Measurements from ENCODE around the gene AKT2.

AKT2 gene

DNA sequence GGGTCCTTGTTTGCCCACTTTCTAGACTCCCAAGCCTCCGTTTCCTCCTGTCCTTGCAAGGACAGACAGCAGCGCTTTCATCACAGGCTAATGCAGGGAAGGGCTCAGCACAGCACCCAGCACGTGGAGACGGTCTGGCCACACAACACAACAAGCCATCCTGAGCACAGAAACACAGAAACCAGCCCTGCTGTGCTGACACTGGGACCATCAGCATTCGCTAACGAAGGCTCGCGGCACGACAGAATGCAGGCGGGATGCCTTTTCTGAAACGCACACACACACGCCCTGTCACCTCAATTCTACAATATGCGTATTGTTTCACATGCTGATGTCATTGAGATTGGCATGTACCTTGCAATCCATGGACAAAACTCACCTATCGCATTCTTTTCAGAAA, 12.9 kb downstream of the AKT2 start:
- no peak for DNase-seq

DNA sequence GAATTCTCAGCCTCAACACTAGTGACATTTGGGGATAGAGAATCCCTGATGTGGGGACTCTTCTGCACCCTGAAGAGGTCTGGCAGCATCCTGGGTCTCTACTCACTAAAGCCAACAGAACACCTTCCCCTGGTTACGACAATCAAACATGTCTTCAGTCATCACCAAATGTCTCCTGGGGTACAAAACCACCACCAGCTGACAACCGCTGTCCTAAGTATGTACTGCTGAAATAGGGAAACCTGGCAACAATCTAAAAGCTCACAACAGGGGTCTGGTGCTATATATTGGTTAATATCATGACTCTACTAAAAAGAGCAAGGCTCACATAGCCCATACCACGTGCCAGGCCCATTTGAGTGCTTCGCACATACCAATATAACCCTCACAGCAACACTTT, 13.4 kb downstream of the AKT2 start:
- no peak for DNase-seq

DNA sequence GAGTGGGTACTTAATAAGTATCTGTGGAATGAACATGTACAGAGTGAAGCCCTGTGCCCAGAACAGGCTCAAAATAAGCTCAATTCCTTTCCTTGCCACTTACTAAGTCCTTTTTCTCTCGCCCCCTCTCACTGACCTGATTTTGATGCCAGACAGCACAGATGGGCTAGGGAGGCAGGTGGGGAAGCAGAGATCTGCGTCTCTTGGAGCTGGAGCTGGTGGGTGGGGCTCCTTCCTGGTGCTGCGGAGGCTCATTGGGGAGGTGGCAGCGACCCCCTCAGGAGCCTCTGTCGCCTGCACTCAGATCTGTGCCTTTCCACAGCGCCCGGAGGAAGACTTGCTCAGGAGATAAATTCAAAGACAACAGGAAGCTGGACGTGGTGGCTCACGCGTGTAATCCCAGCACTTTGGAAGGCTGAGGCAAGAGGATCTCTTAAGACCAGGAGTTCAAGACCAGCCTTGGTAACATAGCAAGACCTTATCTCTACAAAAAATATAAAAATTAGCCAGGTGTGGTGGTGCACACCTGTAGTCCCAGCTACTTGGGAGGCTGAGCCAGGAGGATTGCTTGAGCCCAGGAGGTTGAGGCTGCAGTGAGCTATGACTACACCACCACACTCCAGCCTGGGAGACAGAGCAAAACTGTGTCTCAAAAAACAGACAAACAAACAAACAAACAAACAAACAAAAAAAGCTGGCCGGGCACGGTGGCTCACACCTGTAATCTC, 14.6 kb downstream of the AKT2 start:
- DNase-seq: no peak

DNA sequence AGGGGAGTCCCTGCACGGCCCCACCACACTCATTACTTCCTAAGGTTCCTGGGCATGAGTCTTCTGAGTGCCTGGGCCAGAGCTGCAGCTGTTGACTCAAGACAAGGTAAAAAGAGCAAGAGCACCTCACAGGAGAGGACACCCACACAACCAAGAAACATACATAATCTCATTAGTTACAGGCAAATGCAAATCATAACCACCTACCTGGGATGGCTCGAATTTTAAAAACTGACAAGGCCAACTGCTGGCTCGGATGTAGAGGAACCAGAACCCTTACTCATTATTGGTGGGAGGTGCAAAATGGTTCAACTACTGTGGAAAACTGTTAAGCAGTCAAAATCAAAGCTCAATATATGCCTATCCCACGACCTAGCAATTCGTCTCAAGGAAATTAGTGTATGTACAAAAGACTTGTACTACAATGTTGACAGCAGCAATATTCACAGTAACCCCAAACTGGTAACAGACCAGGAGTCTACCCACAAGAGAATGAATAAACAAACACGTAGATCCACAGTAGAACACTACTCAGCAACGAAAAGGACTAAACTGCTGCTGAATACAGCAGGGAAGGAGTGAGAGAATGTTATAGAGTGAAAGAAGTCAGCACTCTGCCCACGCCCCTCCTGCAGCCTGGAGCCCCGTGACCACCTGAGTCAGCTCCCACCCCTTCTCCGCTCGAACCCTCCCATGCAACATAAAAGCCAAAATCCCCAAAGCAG, 15.8 kb downstream of the AKT2 start:
- no peak for DNase-seq

DNA sequence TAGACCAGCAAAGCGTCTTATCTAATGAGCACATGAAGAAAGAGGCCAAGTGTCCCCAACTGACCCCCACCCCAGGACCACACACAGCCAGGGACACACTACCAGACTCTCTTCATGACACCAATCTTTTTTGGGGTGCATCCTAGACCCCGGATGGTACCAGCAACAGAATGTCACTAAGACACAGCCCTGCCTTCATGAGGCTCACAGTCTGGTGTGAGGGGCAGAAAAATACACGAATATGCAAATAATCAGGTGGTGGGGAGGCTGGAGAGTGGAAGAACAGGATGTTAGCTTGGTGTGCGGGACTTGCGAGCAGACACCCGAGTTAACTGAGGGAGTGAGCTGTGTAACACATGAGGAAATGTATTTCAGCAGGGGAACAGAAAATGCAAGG, 17.5 kb downstream of the AKT2 start:
- DNase-seq: no peak

DNA sequence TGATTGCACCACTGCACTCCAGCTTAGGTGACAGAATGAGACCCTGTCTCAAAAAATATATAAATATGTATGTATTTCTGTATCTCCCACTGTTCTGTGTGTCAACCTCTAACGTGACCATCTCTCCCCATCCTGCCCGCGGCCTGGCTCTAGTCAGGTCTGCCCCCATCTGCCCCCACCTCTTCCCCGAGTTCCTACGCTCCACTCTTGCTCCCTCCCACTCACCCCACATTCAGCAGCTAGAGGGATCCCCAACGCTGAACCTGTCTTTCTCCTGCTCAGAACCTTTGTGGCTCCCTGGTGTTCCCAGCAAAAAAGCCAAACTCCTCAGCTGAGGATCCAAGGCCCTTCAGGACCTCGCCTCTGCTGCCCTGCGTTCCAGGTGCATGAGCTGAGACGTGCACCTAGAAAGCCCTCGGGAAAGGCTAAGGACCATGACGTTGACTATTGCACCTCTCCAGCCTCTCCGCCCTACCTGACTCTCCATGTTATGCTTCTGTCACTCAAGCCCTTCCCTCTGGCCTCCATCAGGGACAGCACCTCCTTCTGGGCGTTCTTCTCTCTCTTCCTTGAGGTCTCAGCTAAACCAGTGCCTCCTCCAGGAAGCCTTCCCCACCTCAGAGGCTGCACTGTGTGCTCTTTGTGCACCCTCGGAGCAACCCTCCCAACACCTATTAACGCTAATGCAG, 18.1 kb downstream of the AKT2 start:
- no peak for DNase-seq

DNA sequence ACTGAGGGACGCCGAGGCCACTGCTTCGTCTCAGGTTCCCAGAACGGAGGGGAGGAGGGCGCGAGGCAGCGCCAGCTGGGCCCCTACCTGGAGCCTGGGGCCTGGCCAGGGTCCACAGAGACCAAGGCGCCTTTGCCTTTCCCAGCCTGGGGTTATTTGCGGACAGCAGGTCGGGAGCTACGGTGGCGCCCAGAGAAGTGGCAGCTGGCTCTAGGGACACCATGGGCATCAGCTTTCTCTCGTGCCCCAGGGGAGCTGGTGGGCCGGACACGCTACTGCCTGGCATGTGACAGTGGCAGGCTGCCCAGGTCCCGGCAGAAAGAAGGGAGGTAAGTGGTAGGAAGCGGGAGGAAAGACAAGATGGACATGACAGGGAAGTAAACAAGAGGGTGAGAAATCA, 19.0 kb downstream of the AKT2 start:
- no peak for DNase-seq

DNA sequence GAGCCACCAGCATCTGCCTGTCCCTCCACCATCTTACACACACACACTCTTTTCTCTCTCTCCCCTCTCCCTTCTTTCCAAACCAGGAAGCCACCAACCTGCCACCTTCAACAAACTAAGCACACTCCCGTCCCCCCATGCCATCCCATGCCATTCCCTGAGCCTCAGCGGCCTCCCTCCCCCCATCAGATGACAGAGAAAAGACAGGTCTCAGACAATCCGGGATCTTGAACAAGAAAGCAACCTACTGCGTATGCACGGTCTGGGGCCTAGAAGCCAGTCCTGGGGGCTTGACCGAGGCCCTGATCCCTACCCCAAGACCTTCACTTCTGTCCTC, 19.4 kb downstream of the AKT2 start:
- DNase-seq: no peak

DNA sequence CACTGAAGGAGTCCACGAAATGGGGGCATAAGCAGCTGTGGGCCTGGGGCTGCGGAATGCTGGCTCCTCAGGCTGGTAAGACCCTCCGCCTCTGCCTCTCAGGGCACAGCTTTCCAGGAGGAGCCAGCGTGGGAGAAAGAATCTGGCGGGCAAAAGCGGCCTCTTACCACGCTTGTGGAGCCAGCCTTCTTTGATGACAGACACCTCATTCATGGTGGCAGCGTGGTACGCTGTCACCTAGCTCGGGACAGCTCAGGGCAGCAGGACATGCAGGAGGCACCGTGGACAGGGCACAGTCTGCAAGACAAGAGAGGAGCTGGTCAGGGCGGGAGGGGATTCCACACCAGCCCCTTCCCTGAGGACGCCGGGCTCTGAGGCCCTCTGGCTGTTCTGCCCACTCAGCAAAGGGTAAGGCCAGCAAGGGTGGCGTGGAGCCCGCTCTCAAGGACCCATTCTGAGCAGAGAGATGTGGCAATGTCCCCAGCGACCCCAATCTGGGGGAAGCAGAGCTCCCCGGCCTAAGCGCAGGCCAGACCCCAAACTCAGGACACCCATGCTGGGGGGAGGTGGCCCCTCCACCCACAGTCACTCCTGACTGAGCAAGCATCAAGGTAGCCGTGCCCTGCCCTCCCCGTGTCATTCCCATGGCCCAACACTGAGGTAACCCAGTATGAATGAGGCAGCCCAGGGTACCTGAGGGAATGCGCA, 19.9 kb downstream of the AKT2 start:
- DNase-seq: no peak

DNA sequence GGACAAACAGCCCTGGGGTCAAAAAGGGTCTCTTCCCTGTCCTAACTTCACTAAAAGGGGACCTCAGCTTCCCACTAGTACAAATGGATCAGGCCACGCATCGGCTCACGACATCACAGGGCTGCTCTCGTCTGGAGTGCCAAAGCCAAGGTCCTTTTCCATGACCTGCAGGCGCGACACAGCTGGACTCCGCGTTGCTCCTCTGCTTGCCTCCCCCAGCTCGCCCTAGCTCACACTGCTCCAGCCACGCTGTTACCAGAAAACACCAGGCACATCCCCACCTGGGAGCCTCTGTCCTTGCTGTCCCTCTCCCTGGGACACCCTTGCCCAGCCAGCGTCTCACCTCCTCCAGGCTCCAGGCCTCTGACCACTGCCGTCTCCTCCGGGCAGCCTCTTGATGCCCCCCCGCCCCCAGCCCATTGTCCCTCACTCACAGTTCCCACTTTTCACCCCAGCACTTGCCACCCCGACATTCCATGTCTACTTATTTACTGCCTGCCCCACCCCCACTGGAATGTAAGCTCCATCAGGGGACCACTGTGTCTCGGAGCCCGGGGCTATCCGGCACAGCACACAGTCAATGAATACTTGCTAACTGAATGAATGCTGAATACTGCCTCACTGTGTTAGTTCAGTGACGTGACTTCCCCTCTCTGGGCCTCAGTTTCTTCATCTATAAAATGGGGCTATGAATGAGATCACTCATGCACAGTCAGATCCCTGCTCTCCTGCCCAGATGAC, 20.7 kb downstream of the AKT2 start:
- no peak for DNase-seq

DNA sequence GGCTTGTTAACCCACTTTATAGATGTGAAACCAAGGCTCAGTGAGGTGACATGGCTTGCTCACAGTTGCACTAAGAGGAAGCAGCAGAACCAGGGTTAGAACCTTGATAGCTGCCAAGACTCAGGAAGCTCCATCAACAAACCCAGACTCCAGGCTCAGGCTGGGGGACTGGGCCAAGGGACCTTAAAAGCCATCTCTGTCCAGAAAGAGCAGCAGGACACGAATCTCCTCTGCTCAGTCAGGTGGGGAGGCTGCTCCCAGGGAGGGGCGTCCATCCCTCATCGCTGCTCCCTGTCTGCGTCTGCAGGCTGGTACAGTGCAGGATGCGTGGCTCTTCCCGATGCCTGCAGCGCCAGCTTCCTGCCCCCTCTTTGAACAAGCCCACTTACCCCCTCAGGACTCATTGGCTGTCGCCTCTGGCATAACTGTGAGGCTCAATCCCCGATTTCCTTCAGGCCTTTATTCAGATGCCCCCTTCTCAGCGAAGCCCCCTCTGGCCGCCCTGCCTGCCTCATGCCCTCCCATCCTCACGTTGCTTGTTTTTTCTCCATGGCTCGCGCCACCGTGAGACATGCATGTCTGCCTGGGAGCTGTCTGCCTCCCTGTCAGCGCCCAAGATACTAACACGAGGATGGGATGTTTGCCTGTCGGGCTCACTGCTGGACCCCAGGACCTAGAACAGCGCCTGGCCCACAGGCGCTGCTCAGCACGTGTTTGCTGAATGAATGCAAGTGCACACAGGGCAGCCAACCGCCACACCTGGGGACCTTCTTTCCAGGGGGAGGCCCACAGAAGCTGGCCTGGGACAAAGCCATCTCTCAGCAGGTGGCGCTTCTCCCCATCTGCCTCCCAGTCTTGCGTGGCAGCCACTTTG, 21.5 kb downstream of the AKT2 start:
- no peak for DNase-seq

DNA sequence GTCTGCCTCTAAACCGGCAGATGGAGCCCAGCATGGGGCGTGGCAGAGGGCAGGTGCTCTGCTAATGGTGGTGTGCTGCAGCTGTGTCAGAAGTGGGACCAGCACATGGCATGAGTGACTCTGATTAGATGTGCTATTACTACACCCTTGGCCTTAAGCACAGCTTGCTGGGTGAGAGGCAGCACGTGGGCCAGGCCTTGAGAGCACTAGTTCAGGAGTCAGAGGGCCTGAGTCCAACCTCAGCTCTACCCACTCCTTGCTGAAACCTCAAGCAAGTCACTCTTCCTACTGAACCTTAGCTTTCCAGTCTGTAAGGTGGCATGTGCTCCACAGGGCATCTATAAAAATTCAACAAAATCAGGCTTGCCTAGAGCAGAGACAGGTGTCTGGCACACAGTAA, 22.7 kb downstream of the AKT2 start:
- DNase-seq: no peak

DNA sequence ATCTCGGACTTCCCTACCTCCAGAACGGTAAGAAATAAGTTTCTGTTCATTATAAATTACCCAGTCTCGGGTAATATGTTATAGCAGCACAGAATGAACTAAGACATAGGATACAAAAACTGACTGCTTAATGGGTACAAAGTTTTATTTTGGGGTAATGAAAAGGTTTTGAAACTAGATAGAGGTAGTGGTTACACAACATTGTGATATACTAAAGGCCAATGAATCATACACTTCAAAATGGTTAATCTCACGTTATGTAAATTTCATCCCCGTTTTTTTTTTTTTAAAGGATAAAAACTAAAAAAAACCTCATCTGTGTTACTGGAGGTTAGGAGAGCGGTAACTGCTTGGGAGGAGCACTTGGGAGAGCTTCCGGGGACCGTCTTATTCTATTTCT, 23.5 kb downstream of the AKT2 start:
- no peak for DNase-seq

DNA sequence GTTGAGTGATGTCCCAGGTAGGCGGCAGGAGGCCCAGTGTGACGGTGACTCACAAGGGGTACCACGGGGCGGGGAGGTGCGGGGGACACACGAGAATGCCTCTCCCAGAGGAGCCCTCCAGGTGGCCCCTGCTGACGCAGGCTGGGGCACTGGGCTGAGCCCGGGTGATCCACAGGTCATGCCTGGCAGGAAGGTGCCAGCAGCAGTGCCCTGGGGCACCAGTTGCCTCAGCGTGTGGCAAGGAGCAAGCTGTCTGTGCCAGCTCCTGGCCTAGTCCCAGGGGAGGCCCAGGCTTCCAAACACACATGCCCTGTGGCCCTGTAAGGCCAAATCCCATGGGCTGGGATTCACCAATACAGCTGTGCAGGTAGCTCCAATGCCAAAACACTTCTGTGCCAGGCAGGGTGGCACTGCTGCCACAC, 28.0 kb downstream of the AKT2 start:
- no peak for DNase-seq

DNA sequence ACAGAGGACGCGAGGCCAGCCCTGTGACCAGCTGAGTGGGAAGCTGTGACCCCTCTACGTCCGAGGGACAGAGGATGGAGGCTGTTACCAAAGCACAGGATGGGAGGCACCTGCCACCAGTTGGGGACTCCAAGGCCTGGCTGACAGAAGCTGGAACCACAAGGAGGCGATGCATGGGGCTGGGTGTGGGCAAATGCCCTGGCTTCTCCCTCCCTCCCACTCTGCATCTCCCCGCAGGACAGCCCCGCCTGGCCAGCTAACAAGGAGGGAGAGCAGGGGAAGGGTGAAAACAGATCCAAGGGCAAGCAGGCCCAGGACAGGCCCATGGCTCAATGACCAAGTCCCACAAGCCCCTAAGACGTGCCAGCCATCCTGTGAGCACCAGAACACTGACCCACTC, 28.6 kb downstream of the AKT2 start:
- DNase-seq: no peak

DNA sequence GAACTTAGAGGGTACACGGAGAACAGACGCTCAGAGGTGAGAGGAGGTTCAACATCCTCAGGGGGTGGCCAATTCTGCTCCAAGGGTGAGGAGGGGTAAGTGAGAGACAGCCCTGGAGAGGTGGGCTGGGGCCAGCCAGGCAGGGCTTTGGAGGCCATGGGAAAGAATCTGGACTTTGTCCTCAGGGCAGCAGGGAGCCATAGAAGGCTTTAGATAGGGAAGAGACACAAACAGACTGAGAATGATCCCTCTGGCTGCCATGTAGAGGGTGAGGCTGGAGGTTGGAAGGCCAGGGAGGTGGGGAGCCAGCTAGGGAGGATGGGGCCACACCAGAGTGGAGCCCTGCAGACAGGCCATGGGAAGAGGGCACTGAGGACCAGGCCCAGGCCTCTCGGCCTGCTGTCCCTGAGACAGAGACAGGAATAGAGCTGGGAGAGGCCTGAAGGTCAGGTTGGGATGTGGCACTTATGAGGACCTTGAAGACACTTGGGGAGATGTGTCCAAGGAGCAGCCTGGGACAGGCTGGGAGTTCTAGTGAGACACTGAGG, 29.5 kb downstream of the AKT2 start:
- DNase-seq: no peak

DNA sequence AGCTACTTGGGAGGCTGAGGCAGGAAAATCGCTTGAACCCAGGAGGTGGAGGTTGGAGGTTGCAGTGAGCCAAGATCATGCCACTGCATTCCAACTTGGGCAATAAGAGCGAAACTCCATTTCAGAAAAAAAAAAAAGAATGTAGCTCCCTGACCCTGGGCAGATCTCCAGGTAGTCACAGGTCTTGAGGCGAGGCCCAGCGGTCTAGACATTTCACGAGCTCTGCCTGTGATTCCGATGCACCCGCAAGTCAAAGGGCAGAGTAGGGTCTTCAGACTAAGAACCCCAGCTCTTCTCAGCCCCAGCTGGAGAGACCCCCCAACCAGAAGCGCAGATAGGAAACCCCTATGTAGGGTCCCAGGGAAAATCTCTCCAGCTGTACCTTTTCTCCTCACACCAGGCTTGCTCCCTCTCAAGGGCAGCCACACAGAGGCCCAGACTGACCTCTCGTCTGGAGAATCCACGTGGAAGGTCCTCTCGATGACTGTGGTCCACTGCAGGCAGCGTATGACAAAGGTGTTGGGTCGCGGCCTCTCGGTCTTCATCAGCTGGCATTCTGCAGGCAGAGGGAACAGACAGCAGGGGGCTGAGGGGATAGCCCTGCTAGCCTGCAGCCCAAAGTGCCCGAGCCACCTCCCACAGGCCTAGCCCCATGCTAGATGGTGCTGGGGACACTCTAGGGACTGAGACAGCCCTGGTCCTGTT, 30.3 kb downstream of the AKT2 start:
- no peak for DNase-seq

DNA sequence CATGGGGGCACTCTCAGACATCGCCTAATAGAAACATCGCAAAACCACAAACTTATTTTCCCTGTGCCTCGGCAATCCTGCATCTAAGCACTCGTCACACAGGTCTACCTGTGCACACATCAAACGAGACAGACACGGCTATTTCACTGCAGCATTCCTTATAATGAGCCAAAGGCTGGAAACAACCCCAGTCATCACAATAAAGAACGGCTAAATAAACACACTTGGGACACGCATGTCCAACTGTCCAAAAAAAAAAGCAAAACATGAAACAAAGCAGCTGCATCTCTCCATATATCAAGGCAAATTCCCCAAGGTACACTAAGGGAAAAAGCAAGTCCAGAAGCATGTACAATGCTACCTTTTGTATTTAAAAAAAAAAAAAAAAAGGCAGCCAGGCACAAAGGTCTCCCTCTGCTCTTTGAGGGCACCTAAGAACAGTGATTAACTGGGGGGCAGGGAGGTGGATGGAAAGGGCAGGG, 31.5 kb downstream of the AKT2 start:
- no peak for DNase-seq

DNA sequence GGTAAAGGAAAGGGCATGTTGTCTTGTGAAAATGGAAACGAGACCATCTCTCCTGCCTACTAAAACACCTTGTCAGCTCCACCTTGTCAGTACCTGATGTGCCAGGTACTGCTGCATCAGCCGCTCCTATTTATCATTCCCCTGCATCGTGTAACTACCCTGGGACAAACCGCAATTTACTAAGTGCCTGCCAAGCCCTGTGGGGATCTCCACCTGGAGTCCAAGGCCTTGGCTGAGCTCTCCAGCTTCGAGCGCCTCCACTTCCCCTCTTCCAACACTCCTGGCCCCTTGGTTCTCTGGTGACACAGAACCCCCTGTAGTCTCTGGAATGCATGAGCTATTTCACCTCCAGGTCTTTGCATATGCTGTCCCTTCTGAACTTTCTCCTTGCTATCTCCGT, 32.8 kb downstream of the AKT2 start:
- DNase-seq: no peak

DNA sequence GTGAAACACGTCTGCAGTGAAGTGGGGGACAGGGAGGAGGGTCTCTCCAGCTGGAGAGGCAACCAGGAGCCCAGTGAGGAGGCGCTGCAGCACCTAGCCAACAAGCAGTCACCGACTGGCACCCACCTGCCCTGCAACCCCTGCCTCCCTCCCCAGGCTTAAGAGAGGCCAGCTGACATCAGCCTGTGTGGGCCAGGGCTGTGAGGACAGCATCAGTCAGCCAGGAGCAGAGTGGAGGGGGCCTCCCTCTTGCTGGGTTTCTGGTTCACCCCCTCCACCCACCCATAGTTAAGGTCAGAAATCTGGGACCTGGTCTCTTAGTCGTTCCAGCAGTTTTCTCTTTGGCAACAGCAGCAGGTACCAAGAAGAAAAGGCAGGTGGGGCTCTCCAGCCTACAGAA, 33.2 kb downstream of the AKT2 start:
- no peak for DNase-seq

DNA sequence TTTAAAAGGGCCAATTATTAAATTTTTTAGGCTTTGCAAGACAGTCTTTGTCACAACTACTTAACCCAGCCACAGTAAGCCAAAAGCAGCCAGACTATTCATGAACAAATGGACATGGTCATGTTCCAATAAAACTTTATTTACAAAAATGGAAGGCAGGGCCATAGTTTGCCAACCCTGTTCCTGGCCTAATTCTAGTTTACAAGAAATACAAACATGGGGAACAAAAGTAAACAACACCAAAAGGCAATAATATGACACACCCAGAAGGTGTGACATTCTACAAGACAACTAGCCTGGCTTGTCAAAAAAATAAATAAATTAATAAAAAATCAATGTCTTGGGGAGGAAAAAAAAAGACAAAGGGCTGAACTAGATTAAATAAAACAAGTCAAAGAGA, 33.9 kb downstream of the AKT2 start:
- DNase-seq: no peak

Measured in activated T-cell treated with anti-CD3 and anti-CD28 coated beads, Interleukin-2, amount 50 U/mL, for 48 hours (primary cell).